Measurements from ENCODE around the gene SLC25A5. TPM values are rescaled to one million over a fixed set of nuclear protein-coding genes. Genes with fewer than 3 reads are reported as not detected.

The SLC25A5 gene
- total and polyA plus RNA-seq, 8 donors = 186 to 392 (median 205) TPM

- no peak for TF ChIP-seq CTCF (IDR thresholded peaks at IDR 0.05)
- no peaks in the 10 kb centered on the region for H3K9me3 ChIP-seq
- no peak overlapping the region for H3K4me3 ChIP-seq
- DNase-seq (no peak), ATAC-seq (no peak)
- H3K27me3 ChIP-seq = no peaks in the 10 kb centered on the region
- no peaks in the 10 kb centered on the region for H3K36me3 ChIP-seq
- H3K27ac ChIP-seq = no peak overlapping the region
- H3K4me1 ChIP-seq = no peaks in the 10 kb centered on the region
- intact Hi-C loops (cut with DNase I) = no loop called here
Measured at GRCh38 chrX:119421016-119421705, 47.1 kb upstream of the SLC25A5 start.

- Histone ChIP-seq H3K4me1 (no peaks in the 10 kb centered on the region), H3K27ac (no peak overlapping the region), H3K4me3 (no peak overlapping the region), H3K36me3 (no peaks in the 10 kb centered on the region), H3K9me3 (no peaks in the 10 kb centered on the region), H3K27me3 (no peaks in the 10 kb centered on the region)
- no peak for TF ChIP-seq CTCF (IDR thresholded peaks at IDR 0.05)
- peak in 1 of 4 donors; percentile 61 for DNase-seq
- intact Hi-C loops (cut with DNase I) = no loop called here
- no peak for ATAC-seq
Measured at GRCh38 chrX:119423631-119424030, 44.6 kb upstream of the SLC25A5 start.

- TF ChIP-seq CTCF (IDR thresholded peaks at IDR 0.05) = no peak
- Histone ChIP-seq H3K4me1 (no peaks in the 10 kb centered on the region), H3K27me3 (no peaks in the 10 kb centered on the region), H3K36me3 (no peaks in the 10 kb centered on the region), H3K27ac (no peak overlapping the region), H3K9me3 (no peaks in the 10 kb centered on the region), H3K4me3 (no peak overlapping the region)
- DNase-seq (no peak), ATAC-seq (no peak)
- intact Hi-C loops (cut with DNase I) = no loop called here
Measured at GRCh38 chrX:119424999-119425398, 43.2 kb upstream of the SLC25A5 start.

GRCh38 chrX:119427024-119427794, 41.0 kb upstream of the SLC25A5 start:
- Histone ChIP-seq H3K9me3 (no peaks in the 10 kb centered on the region), H3K4me1 (no peaks in the 10 kb centered on the region), H3K4me3 (no peak overlapping the region), H3K27me3 (no peaks in the 10 kb centered on the region), H3K36me3 (no peaks in the 10 kb centered on the region), H3K27ac (no peak overlapping the region)
- TF ChIP-seq CTCF (IDR thresholded peaks at IDR 0.05) = no peak
- ATAC-seq (no peak), DNase-seq (no peak)
- intact Hi-C loops (cut with DNase I) = no loop called here

- H3K4me1 ChIP-seq = no peaks in the 10 kb centered on the region
- no peak for TF ChIP-seq CTCF (IDR thresholded peaks at IDR 0.05)
Measured at GRCh38 chrX:119427795-119428185, 40.5 kb upstream of the SLC25A5 start.

More at GRCh38 chrX:119427795-119428185, 40.5 kb upstream of the SLC25A5 start:
- Histone ChIP-seq H3K27ac (no peak overlapping the region), H3K4me3 (no peak overlapping the region), H3K36me3 (no peaks in the 10 kb centered on the region), H3K9me3 (no peaks in the 10 kb centered on the region), H3K27me3 (no peaks in the 10 kb centered on the region)
- ATAC-seq (no peak), DNase-seq (no peak)
- intact Hi-C loops (cut with DNase I) = no loop called here
